Neural cell (in vitro differentiated cells): ENCODE results near the gene AKT1. TPM values are rescaled to one million over a fixed set of nuclear protein-coding genes. Genes with fewer than 3 reads are reported as not detected.

Experiments used
- H2AFZ ChIP-seq: fragments of 200-600, 300-800 bp; sonication (generic), shearing (Covaris generic); 2 replicates; pipeline ENCODE4 v1.6.0; 2014; ENCODE audit warnings: low read depth, mild to moderate bottlenecking, antibody characterized with exemption, low read length, moderate library complexity
- H3F3A ChIP-seq: fragments of 200-600 bp; shearing (Covaris generic); 2 replicates; pipeline ENCODE4 v1.6.1; 2016; ENCODE audit warnings: mild to moderate bottlenecking, moderate library complexity, mixed read lengths, antibody characterized with exemption, low read length; ENCODE audit not compliant: insufficient read depth, poor library complexity, severe bottlenecking
- H3K27ac ChIP-seq: fragments of 200-600, 300-800 bp; sonication (generic), shearing (Covaris generic); 2 replicates; pipeline ENCODE4 v1.5.1; 2014; ENCODE audit warnings: mild to moderate bottlenecking, low read length, moderate library complexity
- H3K27me3 ChIP-seq: fragments of 300-800, 200-600 bp; sonication (generic), shearing (Covaris generic); 2 replicates; pipeline ENCODE4 v1.6.0; 2014; ENCODE audit warnings: mild to moderate bottlenecking, low read depth, low read length, moderate library complexity; ENCODE audit not compliant: insufficient read depth
- H3K36me3 ChIP-seq: fragments of 300-800, 200-600 bp; sonication (generic), shearing (Covaris generic); 2 replicates; pipeline ENCODE4 v1.5.1; 2014; ENCODE audit warnings: mild to moderate bottlenecking, antibody characterized with exemption, low read length, moderate library complexity; ENCODE audit not compliant: insufficient read depth
- H3K4me2 ChIP-seq: fragments of 300-800, 200-600 bp; sonication (generic), shearing (Covaris generic); 2 replicates; pipeline ENCODE4 v1.6.0; 2014; ENCODE audit warnings: mild to moderate bottlenecking, low read length
- H3K4me3 ChIP-seq: fragments of 300-800, 200-600 bp; sonication (generic), shearing (Covaris generic); 2 replicates; pipeline ENCODE4 v1.5.1; 2014; ENCODE audit warnings: mild to moderate bottlenecking, low read length, moderate library complexity
- H3K79me2 ChIP-seq: fragments of 200-600 bp; shearing (Covaris generic); replicated peaks from 2 replicates; pipeline ENCODE4 v1.6.0; 2014; ENCODE audit warnings: mild to moderate bottlenecking, low read length, moderate library complexity; ENCODE audit not compliant: insufficient read depth
- H3K9ac ChIP-seq: fragments of 300-800, 200-600 bp; sonication (generic), shearing (Covaris generic); 2 replicates; pipeline ENCODE4 v1.6.1; 2016; ENCODE audit warnings: mild to moderate bottlenecking, low read length, mixed read lengths
- H3K9me2 ChIP-seq: fragments of 200-600 bp; shearing (Covaris generic); 2 replicates; pipeline ENCODE4 v1.6.1; 2016; ENCODE audit warnings: mild to moderate bottlenecking, low read length, mixed read lengths; ENCODE audit not compliant: insufficient read depth
- H3K9me3 ChIP-seq: fragments of 200-600, 300-800 bp; sonication (generic), shearing (Covaris generic); 2 replicates; pipeline ENCODE4 v1.6.1; 2016; ENCODE audit warnings: mild to moderate bottlenecking, mixed run types, low read length, moderate library complexity, mixed read lengths
- H4K20me1 ChIP-seq: fragments of 200-600 bp; shearing (Covaris generic); 2 replicates; pipeline ENCODE4 v1.6.1; 2016; ENCODE audit warnings: mild to moderate bottlenecking, mixed run types; ENCODE audit not compliant: insufficient read depth
- CTCF ChIP-seq: fragments of 450-650 bp; IDR thresholded peaks from 2 replicates; pipeline ENCODE4 v1.5.1; 2014; ENCODE audit warnings: antibody characterized with exemption, mild to moderate bottlenecking, moderate library complexity; ENCODE audit not compliant: poor library complexity, severe bottlenecking
- EP300 ChIP-seq: fragments of 450-650 bp; conservative IDR thresholded peaks from 2 replicates; pipeline ENCODE4 v1.6.1; 2014; ENCODE audit warnings: antibody characterized with exemption, mild to moderate bottlenecking, moderate library complexity; ENCODE audit not compliant: poor library complexity, severe bottlenecking
- EZH2 ChIP-seq: fragments of 200-600, 300-800 bp; shearing (Covaris generic), sonication (generic); IDR thresholded peaks from 2 replicates; pipeline ENCODE4 v1.6.1; 2014; ENCODE audit warnings: antibody characterized with exemption, low read length, borderline replicate concordance, mild to moderate bottlenecking; ENCODE audit not compliant: insufficient read depth, poor library complexity, severe bottlenecking
- MXI1 ChIP-seq: fragments of 450-650 bp; conservative IDR thresholded peaks from 2 replicates; pipeline ENCODE4 v1.6.1; 2014; ENCODE audit warnings: antibody characterized with exemption, mild to moderate bottlenecking; ENCODE audit not compliant: poor library complexity, severe bottlenecking
- POLR2AphosphoS5 ChIP-seq: IDR thresholded peaks from 2 replicates; pipeline ENCODE4 v1.6.1; 2012
- RAD21 ChIP-seq: fragments of 450-650 bp; conservative IDR thresholded peaks from 2 replicates; pipeline ENCODE4 v1.6.1; 2014; ENCODE audit warnings: antibody characterized with exemption, mild to moderate bottlenecking, moderate library complexity
- REST ChIP-seq: IDR thresholded peaks from 2 replicates; pipeline ENCODE4 v1.6.1; 2012; ENCODE audit warnings: borderline replicate concordance
- SMC3 ChIP-seq: fragments of 450-650 bp; conservative IDR thresholded peaks from 2 replicates; pipeline ENCODE4 v1.6.1; 2014; ENCODE audit warnings: antibody characterized with exemption, mild to moderate bottlenecking, moderate library complexity; ENCODE audit not compliant: poor library complexity
- TAF1 ChIP-seq: IDR thresholded peaks from 2 replicates; pipeline ENCODE4 v1.6.1; 2012; ENCODE audit warnings: low read depth
- polyA plus RNA-seq: library from polyadenylated mRNA; depleted of rRNA; stranded (reverse); fragments of >200 nt; gene quantifications from 2 replicates; pipeline ENCODE4 v1.2.3, GENCODE V29; 2014

AKT1 gene
- polyA plus RNA-seq, 1 donor from 2014 or later, result 159 TPM

GRCh38 chr14:104797115-104798044 lies 1.8 kb upstream of the AKT1 start:
- no peak overlapping the region for H3K27ac ChIP-seq

More at GRCh38 chr14:104797115-104798044, 1.8 kb upstream of the AKT1 start:
- Histone ChIP-seq H3K4me3 (no peak overlapping the region), H3K27me3 (peaks cover 48% of the 10 kb centered on the region), H3F3A (no peaks in the 10 kb centered on the region), H3K4me2 (no peak overlapping the region), H4K20me1 (no peaks in the 10 kb centered on the region), H3K9ac (no peak overlapping the region), H3K36me3 (no peaks in the 10 kb centered on the region), H3K9me2 (no peaks in the 10 kb centered on the region), H3K9me3 (no peaks in the 10 kb centered on the region), H2AFZ (no peak overlapping the region), H3K79me2 (peaks cover 23% of the 10 kb centered on the region)
- no peak for TF ChIP-seq REST
- no peak for TF ChIP-seq SMC3
- TF ChIP-seq TAF1, result no peak
- TF ChIP-seq POLR2AphosphoS5, result no peak
- TF ChIP-seq RAD21, result no peak
- TF ChIP-seq CTCF, result no peak
- no peak for TF ChIP-seq EP300
- TF ChIP-seq MXI1, result no peak
- no peak for TF ChIP-seq EZH2
